ENCODE measurements around the gene CELA3B. TPM values are rescaled to one million over a fixed set of nuclear protein-coding genes. Genes with fewer than 3 reads are reported as not detected.
A peak's percentile ranks its signal among the peaks of the same experiment; 100 is the strongest.
"Not testable (repeated sequence)": the region's sequence is repeated elsewhere in the genome, so short reads cannot be mapped to it uniquely, and the experiment has no call there.

Gene CELA3B
- total RNA-seq, 6 donors from 2014 or later = 5.3 to 9.7 TPM; not detected in 4

GRCh38 chr1:21942464-21942863 lies 34.4 kb upstream of the CELA3B start:
- no peaks in the 10 kb centered on the region for H3K36me3 ChIP-seq
- H3K4me3 ChIP-seq = no peak overlapping the region
- 75 to 77% methylated on average over 10 of the region's 10 CpGs for WGBS, 2 donors
- peaks cover 26 to 37% (median 30%) of the 10 kb centered on the region in 4 donors for H3K4me1 ChIP-seq
- DNase-seq (no peak), ATAC-seq (ENCODE audit: low FRiP score in 2 of 2) (no peak)
- no peak overlapping the region for H3K27ac ChIP-seq
- H3K27me3 ChIP-seq = no peaks in the 10 kb centered on the region
- no peaks in the 10 kb centered on the region for H3K9me3 ChIP-seq
- TF ChIP-seq EP300 (IDR thresholded peaks at IDR 0.05) = no peak
- no peak for TF ChIP-seq CTCF (IDR thresholded peaks at IDR 0.05)

- H3K27ac ChIP-seq; H3K4me3 ChIP-seq; H3K36me3 ChIP-seq; H3K27me3 ChIP-seq; DNase-seq; H3K9me3 ChIP-seq; ATAC-seq (ENCODE audit: low FRiP score in 2 of 2): not testable (repeated sequence)
- H3K4me1 ChIP-seq = peaks cover 21 to 31% (median 25%) of the 10 kb centered on the region in 4 donors
- WGBS, 2 donors = 65 to 71% methylated on average over 19 of the region's 19 CpGs
These were observed 33.7 kb upstream of the CELA3B start for GRCh38 chr1:21942959-21943640.

GRCh38 chr1:21944733-21945073 lies 32.1 kb upstream of the CELA3B start:
- H3K4me3 ChIP-seq = no peak overlapping the region
- H3K4me1 ChIP-seq = peaks cover 5 to 15% (median 10%) of the 10 kb centered on the region in 4 donors
- no peaks in the 10 kb centered on the region for H3K27me3 ChIP-seq
- TF ChIP-seq EP300 (IDR thresholded peaks at IDR 0.05) = no peak
- no peak for TF ChIP-seq POLR2AphosphoS5 (IDR thresholded peaks at IDR 0.05)
- no peak for TF ChIP-seq CTCF (IDR thresholded peaks at IDR 0.05)
- TF ChIP-seq POLR2A (IDR thresholded peaks at IDR 0.05) = no peak
- WGBS, 2 donors = 81 to 97% methylated on average over 3 of the region's 3 CpGs
- H3K36me3 ChIP-seq = no peaks in the 10 kb centered on the region
- no peak overlapping the region for H3K27ac ChIP-seq
- ATAC-seq (ENCODE audit: low FRiP score in 2 of 2) (no peak), DNase-seq (no peak)
- no peaks in the 10 kb centered on the region for H3K9me3 ChIP-seq

GRCh38 chr1:21946836-21947587 lies 29.8 kb upstream of the CELA3B start:
- Histone ChIP-seq H3K4me1 (peaks cover 0 to 10% (median 6%) of the 10 kb centered on the region in 4 donors), H3K36me3 (no peaks in the 10 kb centered on the region), H3K27me3 (no peaks in the 10 kb centered on the region), H3K4me3 (no peak overlapping the region), H3K27ac (no peak overlapping the region), H3K9me3 (no peaks in the 10 kb centered on the region)
- peak in 1 of 6 experiments; percentile 36 for TF ChIP-seq CTCF (IDR thresholded peaks at IDR 0.05)
- peak in 1 of 2 donors; percentile 30 for TF ChIP-seq POLR2AphosphoS5 (IDR thresholded peaks at IDR 0.05)
- TF ChIP-seq POLR2A (IDR thresholded peaks at IDR 0.05) = no peak
- DNase-seq (peak in 1 of 2 donors; percentile 31), ATAC-seq (ENCODE audit: low FRiP score in 2 of 2) (peak in 1 of 2 donors; percentile 56)
- WGBS, 2 donors = 58 to 75% methylated on average over 6 to 9 of the region's 11 CpGs

- H3K4me1 ChIP-seq = peaks cover 3 to 13% (median 11%) of the 10 kb centered on the region in 4 donors
- no peak for ATAC-seq (ENCODE audit: low FRiP score in 2 of 2)
- H3K4me3 ChIP-seq = no peak overlapping the region
- 95 to 96% methylated on average over 7 of the region's 7 CpGs for WGBS, 2 donors
- no peak overlapping the region for H3K27ac ChIP-seq
- no peak for DNase-seq
- no peaks in the 10 kb centered on the region for H3K9me3 ChIP-seq
- H3K36me3 ChIP-seq = no peaks in the 10 kb centered on the region
- no peaks in the 10 kb centered on the region for H3K27me3 ChIP-seq
- TF ChIP-seq POLR2A (IDR thresholded peaks at IDR 0.05) = no peak
- no peak for TF ChIP-seq POLR2AphosphoS5 (IDR thresholded peaks at IDR 0.05)
- no peak for TF ChIP-seq CTCF (IDR thresholded peaks at IDR 0.05)
- no peak for TF ChIP-seq EP300 (IDR thresholded peaks at IDR 0.05)
These were observed 26.1 kb upstream of the CELA3B start for GRCh38 chr1:21950734-21951133.
